OCI-LY3 (cell line): ENCODE data around the gene LRRC7.

ENCODE experiments used
- EZH2phosphoT487 ChIP-seq: fragments of 200-600 bp; shearing (Covaris generic); IDR thresholded peaks from 2 replicates; pipeline ENCODE4 v1.6.1; 2018; ENCODE audit warnings: antibody characterized with exemption, mixed run types, low read depth
- TF ChIP-seq, protein P1 (sequence below): fragments of 200-600, 300-600 bp; sonication (generic); IDR thresholded peaks from 2 replicates; pipeline ENCODE4 v1.5.1; 2014; ENCODE audit warnings: antibody characterized with exemption, low read length, low read depth

DNA sequence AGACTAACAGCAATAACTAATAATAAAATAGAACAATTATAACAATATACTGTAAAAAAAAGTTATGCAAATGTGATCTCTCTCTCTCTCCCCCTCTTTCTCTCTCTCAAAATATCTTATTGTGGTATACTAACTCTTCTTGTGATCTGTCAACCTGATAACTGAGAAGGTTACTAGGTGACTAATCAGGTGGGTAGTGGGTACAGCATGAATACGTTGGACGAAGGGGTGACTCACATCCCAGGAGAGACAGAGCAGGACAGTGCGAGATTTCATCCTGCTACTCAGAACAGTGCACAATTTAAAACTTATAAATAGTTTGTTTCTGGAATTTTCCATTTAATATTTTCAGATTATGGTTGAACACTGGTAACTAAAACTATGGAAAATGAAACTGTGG, 380.1 kb downstream of the LRRC7 start:
- TF ChIP-seq EZH2phosphoT487 = no peak
- TF ChIP-seq, protein P1, sequence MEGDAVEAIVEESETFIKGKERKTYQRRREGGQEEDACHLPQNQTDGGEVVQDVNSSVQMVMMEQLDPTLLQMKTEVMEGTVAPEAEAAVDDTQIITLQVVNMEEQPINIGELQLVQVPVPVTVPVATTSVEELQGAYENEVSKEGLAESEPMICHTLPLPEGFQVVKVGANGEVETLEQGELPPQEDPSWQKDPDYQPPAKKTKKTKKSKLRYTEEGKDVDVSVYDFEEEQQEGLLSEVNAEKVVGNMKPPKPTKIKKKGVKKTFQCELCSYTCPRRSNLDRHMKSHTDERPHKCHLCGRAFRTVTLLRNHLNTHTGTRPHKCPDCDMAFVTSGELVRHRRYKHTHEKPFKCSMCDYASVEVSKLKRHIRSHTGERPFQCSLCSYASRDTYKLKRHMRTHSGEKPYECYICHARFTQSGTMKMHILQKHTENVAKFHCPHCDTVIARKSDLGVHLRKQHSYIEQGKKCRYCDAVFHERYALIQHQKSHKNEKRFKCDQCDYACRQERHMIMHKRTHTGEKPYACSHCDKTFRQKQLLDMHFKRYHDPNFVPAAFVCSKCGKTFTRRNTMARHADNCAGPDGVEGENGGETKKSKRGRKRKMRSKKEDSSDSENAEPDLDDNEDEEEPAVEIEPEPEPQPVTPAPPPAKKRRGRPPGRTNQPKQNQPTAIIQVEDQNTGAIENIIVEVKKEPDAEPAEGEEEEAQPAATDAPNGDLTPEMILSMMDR = no peak
